ENCODE data around the gene SACM1L.
"Not testable (repeated sequence)": the region's sequence is repeated elsewhere in the genome, so short reads cannot be mapped to it uniquely, and the experiment has no call there.

Gene SACM1L

DNA sequence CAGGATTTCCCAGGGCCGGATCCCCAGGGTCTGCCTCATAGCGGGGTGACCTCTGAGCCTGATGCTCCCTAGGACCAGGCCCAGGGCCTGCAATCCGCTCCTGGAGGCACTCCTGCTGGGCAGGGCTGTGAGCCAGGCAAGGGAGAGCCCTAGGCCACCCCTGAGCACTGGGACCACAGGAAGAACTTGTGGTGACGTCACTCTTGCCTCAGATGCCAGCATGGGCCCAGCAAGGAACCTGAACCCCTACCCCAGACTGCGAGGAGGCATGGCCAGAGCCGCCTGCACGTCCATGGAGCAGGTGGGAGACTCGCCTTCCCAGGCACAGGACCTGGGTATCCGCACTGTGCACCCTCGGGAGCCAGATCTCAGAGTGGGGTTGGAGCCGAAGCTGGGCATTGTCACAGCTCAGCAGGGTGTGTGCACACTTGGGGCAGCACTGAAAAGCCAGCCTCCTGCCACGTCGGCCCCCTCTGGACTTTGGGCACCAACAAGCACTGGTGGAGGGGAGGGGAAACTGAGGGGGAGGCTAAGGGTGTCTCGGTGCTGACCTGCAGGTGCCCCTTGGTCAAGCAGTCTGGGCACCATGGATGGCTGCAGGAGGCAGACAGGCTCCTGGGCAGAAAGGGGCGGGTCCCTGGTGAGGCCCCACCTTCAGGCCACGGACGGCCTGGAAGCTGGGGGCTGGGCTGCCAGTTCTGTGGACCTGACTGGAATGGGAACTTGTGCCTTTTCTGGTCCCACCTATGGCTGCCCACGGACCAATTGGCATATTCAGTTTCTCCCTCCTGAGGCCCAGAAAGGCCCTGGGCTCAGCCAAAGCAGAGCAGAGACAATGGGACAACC, 57.8 kb downstream of the SACM1L start:
- DNase-seq, result no peak

- DNase-seq, result no peak
These were observed 58.9 kb downstream of the SACM1L start for GRCh38 chr3:45748068-45748467.

- DNase-seq, result not testable (repeated sequence)
These were observed 59.9 kb downstream of the SACM1L start for GRCh38 chr3:45749036-45749600.

GRCh38 chr3:45749880-45750279, 60.7 kb downstream of the SACM1L start:
- no peak for DNase-seq

GRCh38 chr3:45751537-45752242, 62.5 kb downstream of the SACM1L start:
- no peak for DNase-seq

GRCh38 chr3:45753095-45753494, 63.9 kb downstream of the SACM1L start:
- DNase-seq, result no peak

- DNase-seq, result no peak
These were observed 65.3 kb downstream of the SACM1L start for GRCh38 chr3:45754461-45754860.

GRCh38 chr3:45756055-45756454, 66.9 kb downstream of the SACM1L start:
- DNase-seq, result no peak

GRCh38 chr3:45757141-45757540, 67.9 kb downstream of the SACM1L start:
- DNase-seq, result not testable (repeated sequence)

DNA sequence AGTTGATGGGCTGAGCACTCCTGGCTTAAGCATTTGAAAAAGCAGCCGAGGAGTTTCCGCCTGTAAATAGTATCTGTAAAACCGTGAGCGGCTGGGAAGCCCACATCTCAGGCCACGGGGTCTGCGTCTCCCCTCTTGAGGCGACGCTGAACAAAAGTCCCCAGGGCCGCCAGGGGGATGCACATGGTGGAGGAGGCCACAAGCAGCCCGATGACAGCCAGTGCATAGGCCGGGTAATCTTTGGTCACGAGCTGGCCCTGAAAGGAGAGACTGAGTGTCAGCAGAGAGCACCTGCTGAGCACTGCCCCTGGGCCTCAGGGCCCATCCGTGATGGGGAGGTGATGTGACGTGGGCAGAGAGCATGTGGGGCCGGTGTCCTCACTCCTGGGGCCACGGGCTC, 69.7 kb downstream of the SACM1L start:
- no peak for DNase-seq

DNA sequence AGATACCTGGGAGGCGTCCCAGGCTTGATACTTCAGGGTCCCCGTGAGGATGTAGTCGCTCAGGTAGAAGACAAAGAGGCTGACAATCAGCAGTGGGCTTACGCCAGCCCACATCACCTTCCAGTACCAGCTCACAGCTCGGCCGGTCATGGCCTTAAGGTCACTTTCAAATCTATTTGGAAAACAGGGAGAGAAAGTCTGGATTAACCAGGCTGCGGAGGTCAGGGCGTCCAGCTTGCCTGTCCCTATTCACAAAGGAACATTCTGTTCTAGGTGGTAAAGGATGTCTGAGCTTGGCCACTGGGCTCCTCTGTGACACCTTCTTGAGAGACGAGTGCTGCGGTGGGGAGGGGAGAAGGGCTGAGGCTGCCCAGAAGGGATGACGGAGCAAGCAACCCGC, 70.7 kb downstream of the SACM1L start:
- no peak for DNase-seq

- DNase-seq, result peak; percentile 53
These were observed 71.9 kb downstream of the SACM1L start for GRCh38 chr3:45760878-45761711.

DNA sequence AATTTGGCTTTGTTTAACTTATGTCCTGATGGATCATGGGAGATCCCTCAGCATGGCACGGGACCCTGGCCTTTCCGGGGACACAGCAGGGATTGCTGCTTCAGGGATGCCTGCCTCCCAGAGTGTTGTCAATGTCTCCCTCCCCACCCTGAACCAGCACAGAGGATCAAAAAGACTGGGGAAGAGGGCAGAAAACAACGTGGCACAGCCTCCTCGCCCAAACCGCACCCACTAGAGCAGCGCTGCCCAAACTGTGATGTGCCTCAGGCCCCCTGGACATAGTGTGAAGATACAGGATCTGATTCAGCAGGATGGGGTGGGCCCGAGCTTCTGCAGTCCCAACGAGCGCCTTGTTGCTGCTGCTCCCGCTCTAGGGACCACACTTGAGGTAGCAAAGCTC, 72.6 kb downstream of the SACM1L start:
- DNase-seq, result no peak

DNA sequence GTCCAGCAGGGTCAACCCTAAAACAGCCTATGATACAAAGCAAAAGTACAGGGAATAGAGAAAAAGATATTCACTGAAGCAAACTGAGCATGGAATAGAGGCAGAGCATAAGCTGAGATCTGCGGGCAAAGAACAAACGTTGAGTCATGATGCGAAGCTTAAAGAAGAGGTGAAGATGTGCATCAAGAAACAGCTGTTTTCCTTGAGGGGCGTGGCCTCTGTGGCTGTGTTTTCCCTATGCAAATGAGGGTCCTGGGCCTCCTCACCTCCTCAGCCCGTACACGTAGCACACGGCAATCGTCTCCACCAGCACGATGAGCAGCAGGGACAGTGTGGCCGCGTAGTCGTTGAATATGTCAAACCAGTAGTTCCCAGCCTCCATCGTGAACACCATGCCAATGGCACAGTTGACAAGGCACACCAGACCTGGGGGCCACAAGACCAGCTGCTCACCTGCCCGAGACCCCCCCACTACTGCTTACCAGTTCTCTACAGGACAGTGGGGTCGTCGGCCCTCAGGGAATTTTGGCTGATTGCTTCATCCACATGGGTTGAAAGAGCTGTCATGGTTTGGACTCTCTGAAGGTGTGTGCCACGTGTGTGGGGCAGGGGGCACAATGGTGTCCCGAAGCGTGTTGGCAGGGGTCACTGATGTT, 73.6 kb downstream of the SACM1L start:
- no peak for DNase-seq

DNA sequence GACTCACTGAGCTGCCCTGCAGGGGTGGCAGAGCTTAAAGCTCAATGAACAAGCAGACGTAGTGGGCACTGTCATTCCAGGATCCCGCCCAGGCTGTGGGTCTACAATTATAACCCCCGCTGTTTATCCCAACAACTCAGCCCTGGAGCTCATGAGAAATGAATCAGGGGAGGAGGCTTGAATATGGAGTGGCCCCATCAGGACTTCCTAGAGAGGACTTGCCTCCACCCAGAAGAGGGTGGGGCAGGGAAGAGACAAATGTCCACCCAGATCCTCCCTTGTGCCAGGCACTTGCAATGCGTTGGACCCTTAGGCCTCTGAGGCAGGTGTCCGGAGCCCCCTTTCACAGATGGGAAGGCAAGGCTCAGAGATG, 74.1 kb downstream of the SACM1L start:
- DNase-seq, result no peak

DNA sequence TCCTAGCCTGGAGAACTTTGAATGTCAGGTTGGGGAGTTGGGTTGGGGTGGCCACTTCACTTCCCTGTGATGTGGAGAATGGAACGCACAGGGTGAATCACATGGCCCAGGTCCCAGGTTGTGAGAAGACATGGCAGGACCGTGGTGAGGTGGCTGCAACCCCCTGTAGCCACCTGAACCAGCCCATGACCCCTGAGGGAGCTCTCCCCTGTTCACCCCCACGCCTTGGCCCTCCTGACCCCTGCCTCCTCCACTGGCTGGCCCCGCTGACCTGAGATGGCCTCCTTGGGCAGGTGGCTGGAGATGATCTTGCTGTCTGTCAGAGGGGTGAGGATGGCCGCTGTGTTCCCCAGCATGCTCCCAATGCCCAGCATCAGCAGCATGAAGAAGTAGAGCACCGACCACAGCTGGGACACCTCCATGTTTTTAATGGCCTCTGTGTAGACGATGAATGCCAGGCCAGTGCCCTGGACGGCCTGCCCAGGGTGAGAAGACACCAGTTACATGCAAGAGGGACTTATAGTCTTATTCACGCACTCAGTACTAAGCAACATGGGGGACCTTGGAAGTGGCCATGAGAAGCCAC, 76.2 kb downstream of the SACM1L start:
- DNase-seq, result no peak

GRCh38 chr3:45765958-45766357, 76.8 kb downstream of the SACM1L start:
- no peak for DNase-seq

- no peak for DNase-seq
These were observed 82.1 kb downstream of the SACM1L start for GRCh38 chr3:45771166-45771775.

GRCh38 chr3:45771831-45772230, 82.6 kb downstream of the SACM1L start:
- DNase-seq, result no peak

GRCh38 chr3:45772341-45773035, 83.3 kb downstream of the SACM1L start:
- DNase-seq, result no peak

- no peak for DNase-seq
These were observed 83.9 kb downstream of the SACM1L start for GRCh38 chr3:45773072-45773471.

Measured in suppressor macrophage treated with lipopolysaccharide for 4 hours (primary cell).